HCT116 (cell line): Measurements from ENCODE around the gene RAPGEF2.

Experiments
- EGR1 ChIP-seq: IDR thresholded peaks from 2 replicates; pipeline ENCODE4 v1.6.1; 2012; ENCODE audit warnings: low read depth
- EZH2 ChIP-seq: fragments of 200-600 bp; sonication (generic); IDR thresholded peaks from 2 replicates; pipeline ENCODE4 v1.6.1; 2017; ENCODE audit warnings: antibody characterized with exemption, mixed run types
- MAX ChIP-seq: IDR thresholded peaks from 2 replicates; pipeline ENCODE4 v1.6.1; 2012
- POLR2A ChIP-seq: IDR thresholded peaks from 2 replicates; pipeline ENCODE4 v1.7.0; 2011; ENCODE audit warnings: borderline replicate concordance; ENCODE audit not compliant: insufficient read depth, insufficient read length; ENCODE audit errors: extremely low read depth
- POLR2AphosphoS5 ChIP-seq: IDR thresholded peaks from 2 replicates; pipeline ENCODE4 v1.6.1; 2011; ENCODE audit warnings: mild to moderate bottlenecking, low read depth, low read length, moderate library complexity
- RAD21 ChIP-seq: IDR thresholded peaks from 2 replicates; pipeline ENCODE4 v1.6.1; 2012; ENCODE audit warnings: low read depth, mild to moderate bottlenecking
- SIN3A ChIP-seq: IDR thresholded peaks from 2 replicates; pipeline ENCODE4 v1.6.1; 2012; ENCODE audit warnings: low read depth
- SP1 ChIP-seq: IDR thresholded peaks from 2 replicates; pipeline ENCODE4 v1.6.1; 2012; ENCODE audit warnings: low read depth
- YY1 ChIP-seq: IDR thresholded peaks from 2 replicates; pipeline ENCODE4 v1.6.1; 2011; ENCODE audit warnings: low read length, low read depth, moderate library complexity, mild to moderate bottlenecking; ENCODE audit not compliant: insufficient replicate concordance; ENCODE audit errors: extremely low read depth
- ZNF274 ChIP-seq: fragments of 200-500 bp; sonication (Bioruptor generic); IDR thresholded peaks from 2 replicates; pipeline ENCODE4 v1.6.1; 2014; ENCODE audit warnings: mild to moderate bottlenecking, low read depth, low read length, inconsistent platforms
- TF ChIP-seq, protein P1 (sequence below): IDR thresholded peaks from 2 replicates; pipeline ENCODE4 v1.6.1; 2012; ENCODE audit warnings: low read depth
- TF ChIP-seq, protein P2 (sequence below): IDR thresholded peaks from 2 replicates; pipeline ENCODE4 v1.6.1; 2012
- TF ChIP-seq, protein P3 (sequence below), 3 experiments: fragments of 200-600 bp in 1 of 3; sonication (generic) in 1 of 3; IDR thresholded peaks in 2 of 3; conservative IDR thresholded peaks in 1 of 3; 2 replicates each; pipeline ENCODE4 v1.5.1; 2012 to 2017; ENCODE audit warnings: low read depth in 2 of 3, low read length in 2 of 3, antibody characterized with exemption in 1 of 3, borderline replicate concordance in 1 of 3, control low read depth in 1 of 3, mild to moderate bottlenecking in 1 of 3, mixed read lengths in 1 of 3, mixed run types in 1 of 3, moderate library complexity in 1 of 3; ENCODE audit not compliant: insufficient read depth in 1 of 3

- no peak for TF ChIP-seq SIN3A
- no peak for TF ChIP-seq POLR2A
- no peak for TF ChIP-seq RAD21
- no peak for TF ChIP-seq EZH2
- TF ChIP-seq SP1 = no peak
- TF ChIP-seq, protein P1, sequence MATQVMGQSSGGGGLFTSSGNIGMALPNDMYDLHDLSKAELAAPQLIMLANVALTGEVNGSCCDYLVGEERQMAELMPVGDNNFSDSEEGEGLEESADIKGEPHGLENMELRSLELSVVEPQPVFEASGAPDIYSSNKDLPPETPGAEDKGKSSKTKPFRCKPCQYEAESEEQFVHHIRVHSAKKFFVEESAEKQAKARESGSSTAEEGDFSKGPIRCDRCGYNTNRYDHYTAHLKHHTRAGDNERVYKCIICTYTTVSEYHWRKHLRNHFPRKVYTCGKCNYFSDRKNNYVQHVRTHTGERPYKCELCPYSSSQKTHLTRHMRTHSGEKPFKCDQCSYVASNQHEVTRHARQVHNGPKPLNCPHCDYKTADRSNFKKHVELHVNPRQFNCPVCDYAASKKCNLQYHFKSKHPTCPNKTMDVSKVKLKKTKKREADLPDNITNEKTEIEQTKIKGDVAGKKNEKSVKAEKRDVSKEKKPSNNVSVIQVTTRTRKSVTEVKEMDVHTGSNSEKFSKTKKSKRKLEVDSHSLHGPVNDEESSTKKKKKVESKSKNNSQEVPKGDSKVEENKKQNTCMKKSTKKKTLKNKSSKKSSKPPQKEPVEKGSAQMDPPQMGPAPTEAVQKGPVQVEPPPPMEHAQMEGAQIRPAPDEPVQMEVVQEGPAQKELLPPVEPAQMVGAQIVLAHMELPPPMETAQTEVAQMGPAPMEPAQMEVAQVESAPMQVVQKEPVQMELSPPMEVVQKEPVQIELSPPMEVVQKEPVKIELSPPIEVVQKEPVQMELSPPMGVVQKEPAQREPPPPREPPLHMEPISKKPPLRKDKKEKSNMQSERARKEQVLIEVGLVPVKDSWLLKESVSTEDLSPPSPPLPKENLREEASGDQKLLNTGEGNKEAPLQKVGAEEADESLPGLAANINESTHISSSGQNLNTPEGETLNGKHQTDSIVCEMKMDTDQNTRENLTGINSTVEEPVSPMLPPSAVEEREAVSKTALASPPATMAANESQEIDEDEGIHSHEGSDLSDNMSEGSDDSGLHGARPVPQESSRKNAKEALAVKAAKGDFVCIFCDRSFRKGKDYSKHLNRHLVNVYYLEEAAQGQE = no peak
- TF ChIP-seq, protein P2, sequence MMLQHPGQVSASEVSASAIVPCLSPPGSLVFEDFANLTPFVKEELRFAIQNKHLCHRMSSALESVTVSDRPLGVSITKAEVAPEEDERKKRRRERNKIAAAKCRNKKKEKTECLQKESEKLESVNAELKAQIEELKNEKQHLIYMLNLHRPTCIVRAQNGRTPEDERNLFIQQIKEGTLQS = no peak
- TF ChIP-seq, protein P3, sequence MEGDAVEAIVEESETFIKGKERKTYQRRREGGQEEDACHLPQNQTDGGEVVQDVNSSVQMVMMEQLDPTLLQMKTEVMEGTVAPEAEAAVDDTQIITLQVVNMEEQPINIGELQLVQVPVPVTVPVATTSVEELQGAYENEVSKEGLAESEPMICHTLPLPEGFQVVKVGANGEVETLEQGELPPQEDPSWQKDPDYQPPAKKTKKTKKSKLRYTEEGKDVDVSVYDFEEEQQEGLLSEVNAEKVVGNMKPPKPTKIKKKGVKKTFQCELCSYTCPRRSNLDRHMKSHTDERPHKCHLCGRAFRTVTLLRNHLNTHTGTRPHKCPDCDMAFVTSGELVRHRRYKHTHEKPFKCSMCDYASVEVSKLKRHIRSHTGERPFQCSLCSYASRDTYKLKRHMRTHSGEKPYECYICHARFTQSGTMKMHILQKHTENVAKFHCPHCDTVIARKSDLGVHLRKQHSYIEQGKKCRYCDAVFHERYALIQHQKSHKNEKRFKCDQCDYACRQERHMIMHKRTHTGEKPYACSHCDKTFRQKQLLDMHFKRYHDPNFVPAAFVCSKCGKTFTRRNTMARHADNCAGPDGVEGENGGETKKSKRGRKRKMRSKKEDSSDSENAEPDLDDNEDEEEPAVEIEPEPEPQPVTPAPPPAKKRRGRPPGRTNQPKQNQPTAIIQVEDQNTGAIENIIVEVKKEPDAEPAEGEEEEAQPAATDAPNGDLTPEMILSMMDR (IDR thresholded peaks at IDR 0.05 in 2 of 3, conservative IDR thresholded peaks at IDR 0.05 in 1 of 3; ENCODE audit: borderline replicate concordance in 1 of 3, insufficient read depth in 1 of 3, low read depth in 2 of 3, low read length in 2 of 3) = no peak
- TF ChIP-seq POLR2AphosphoS5 = no peak
- TF ChIP-seq MAX = no peak
- TF ChIP-seq EGR1 = no peak
- TF ChIP-seq ZNF274 = no peak
- TF ChIP-seq YY1 = no peak
Observed at GRCh38 chr4:159258889-159259560, 156.1 kb downstream of the RAPGEF2 start.
